ENCODE measurements around the gene IRF2BP1. TPM values are rescaled to one million over a fixed set of nuclear protein-coding genes. Genes with fewer than 3 reads are reported as not detected.
A peak's percentile ranks its signal among the peaks of the same experiment; 100 is the strongest.

The IRF2BP1 gene
- total RNA-seq, 2 experiments from 2014 or later = 11.4 TPM

DNA sequence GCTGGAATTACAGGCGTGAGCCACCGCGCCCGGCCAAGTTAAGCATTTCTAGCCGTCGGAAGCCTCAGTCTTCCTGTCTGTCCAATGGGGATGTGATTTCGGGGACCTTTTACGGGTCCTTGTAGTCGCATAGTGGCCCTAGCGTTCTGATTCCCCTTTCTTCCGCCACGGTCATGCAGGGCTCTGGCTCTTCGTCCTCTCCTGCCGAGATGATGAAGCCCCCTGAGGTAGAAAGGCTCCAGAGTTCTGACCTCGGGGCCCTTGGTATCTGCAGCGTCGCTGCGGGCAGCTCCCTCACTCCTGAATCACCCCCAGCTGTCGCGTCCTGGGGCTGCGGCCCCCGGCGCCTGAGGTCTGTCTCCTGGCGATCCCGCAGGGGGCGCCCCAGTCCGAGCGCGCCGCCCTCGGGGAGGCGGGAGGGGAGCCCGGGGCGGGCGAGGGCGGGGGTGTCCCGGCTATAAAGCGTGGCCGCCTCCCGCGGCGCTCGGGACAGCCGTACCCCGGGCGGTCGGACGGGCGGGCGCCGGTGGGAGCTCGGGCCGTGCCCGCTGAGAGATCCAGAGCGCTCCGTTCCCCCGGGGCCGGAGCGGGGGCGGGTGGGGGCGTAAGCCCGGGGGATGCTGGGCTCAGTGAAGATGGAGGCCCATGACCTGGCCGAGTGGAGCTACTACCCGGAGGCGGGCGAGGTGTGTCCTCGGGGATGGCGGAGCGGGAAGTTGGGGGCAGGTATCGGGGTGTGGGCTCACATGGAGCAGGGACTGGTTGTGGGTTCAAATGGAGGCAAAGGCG is 21.9 kb downstream of the IRF2BP1 start, which contains the start of gene FOXA3:
Gene FOXA3 (plus strand): TSS at position 487 of the 789 bp plus-strand sequence. CDS start 131 bp downstream, at position 618.
- Mint-ChIP-seq H3K4me3 (peak within 1 kb of the TSS; percentile 88), H3K27me3 (ENCODE audit: low read depth) (peaks cover 23% of the 10 kb centered on the region), H3K27ac (no peak within 1 kb of the TSS), H3K4me1 (ENCODE audit: low read depth) (peaks cover 20% of the 10 kb centered on the region), H3K36me3 (ENCODE audit: low read depth) (peaks cover 7% of the 10 kb centered on the region), H3K9me3 (no peaks in the 10 kb centered on the region)
- intact Hi-C loops (cut with micrococcal nuclease) = loop anchor here (1.0 to 10.0 kb wide), 16 partner anchors 12 to 397 kb away; partner anchors contain the start of genes CCDC61, DMWD, FBXO46 and FOSB
- peak; percentile 67 for DNase-seq
- CTCF ChIA-PET = interaction anchor here (0.6 to 2.7 kb wide), 15 partner anchors 9 to 172 kb away, joined by 3 to 84 read pairs (median 4); partner anchors contain the start of genes CCDC61, IRF2BP1, MYPOP and QPCTL

DNA sequence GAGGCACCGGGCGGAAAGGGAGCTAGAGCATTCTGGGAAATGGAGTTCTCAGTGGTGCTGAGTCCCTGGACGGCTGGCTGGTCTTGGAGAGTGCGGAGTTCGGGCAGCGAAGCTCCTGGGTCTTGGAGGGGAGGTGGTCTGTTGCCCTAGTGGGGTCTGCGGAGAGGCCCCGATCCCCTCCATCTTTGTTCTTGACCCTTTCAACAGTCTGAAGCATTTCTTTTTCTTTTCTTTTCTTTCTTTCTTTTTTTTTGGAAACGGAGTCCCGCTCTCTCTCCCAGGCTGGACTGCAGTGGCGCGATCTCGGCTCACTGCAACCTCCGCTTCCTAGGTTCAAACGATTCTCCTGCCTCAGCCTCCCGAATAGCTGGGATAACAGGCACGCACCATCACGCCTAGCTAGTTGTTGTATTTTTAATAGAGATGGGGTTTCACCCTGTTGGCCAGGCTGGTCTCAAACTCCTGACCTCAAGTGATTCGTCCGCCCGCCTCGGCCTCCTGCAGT is 22.6 kb downstream of the IRF2BP1 start:
- no peak overlapping the region for H3K27ac Mint-ChIP-seq
- H3K4me1 Mint-ChIP-seq (ENCODE audit: low read depth) = peaks cover 20% of the 10 kb centered on the region
- CTCF ChIA-PET = interaction anchor here (0.6 to 2.7 kb wide), 19 partner anchors 9 to 222 kb away, joined by 3 to 84 read pairs (median 4); partner anchors contain the start of genes CCDC61, IRF2BP1, MYPOP and QPCTL
- peaks cover 7% of the 10 kb centered on the region for H3K36me3 Mint-ChIP-seq (ENCODE audit: low read depth)
- peaks cover 23% of the 10 kb centered on the region for H3K27me3 Mint-ChIP-seq (ENCODE audit: low read depth)
- no peak for DNase-seq
- intact Hi-C loops (cut with micrococcal nuclease) = loop anchor here (1.0 to 10.0 kb wide), 15 partner anchors 13 to 397 kb away; partner anchors contain the start of genes CCDC61, DMWD, FBXO46 and FOSB
- peak overlapping the region; percentile 88 for H3K4me3 Mint-ChIP-seq
- no peaks in the 10 kb centered on the region for H3K9me3 Mint-ChIP-seq

DNA sequence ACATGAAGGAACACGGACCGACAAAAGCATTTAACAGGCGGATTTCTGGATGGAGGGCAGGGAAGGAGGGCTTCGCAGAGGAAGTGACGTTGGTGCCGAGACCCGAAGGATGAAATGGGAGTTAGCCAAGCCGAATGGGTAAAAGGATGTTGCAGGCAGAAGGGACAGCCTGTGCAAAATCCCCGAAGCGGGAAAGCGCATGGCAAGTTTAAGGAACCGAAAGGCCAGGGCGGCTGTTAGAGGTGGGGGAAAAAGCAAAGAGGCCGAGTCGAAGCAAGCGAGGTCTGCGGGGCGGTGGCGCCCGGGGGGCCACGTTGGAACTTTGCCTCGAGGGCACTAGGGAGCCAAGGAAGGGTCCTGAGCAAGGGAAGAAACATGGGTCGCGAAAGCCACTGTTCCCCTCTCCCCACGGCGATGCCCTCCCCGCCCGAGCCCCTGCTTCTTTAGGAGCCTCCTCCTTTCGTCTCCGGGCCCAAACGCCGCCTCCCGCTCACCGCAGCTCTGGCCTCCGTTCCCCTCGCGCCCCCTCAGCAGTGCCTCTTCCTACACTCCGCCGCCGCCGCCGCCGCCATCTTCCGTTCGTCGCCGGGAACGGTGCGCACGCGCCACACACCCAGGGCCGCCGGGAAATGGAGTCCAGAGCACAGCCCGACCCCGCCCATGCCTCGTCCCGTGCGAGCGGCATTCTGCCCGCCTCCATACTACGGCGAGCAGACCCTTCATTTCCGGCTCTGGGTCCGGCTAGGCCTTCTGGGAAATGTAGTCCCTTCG is 23.2 kb downstream of the IRF2BP1 start, which contains the start of gene SYMPK:
Gene SYMPK (minus strand): TSS at position 584 of the 771 bp plus-strand sequence. CDS start 8,652 bp downstream, outside the sequence.
- Mint-ChIP-seq H3K4me1 (ENCODE audit: low read depth) (peaks cover 24% of the 10 kb centered on the region), H3K27ac (peak within 1 kb of the TSS; percentile 94), H3K27me3 (ENCODE audit: low read depth) (peaks cover 23% of the 10 kb centered on the region), H3K9me3 (no peaks in the 10 kb centered on the region), H3K36me3 (ENCODE audit: low read depth) (peaks cover 11% of the 10 kb centered on the region), H3K4me3 (peak within 1 kb of the TSS; percentile 88)
- peak; percentile 99 for DNase-seq
- CTCF ChIA-PET = interaction anchor here (0.6 to 2.7 kb wide), 15 partner anchors 9 to 221 kb away, joined by 3 to 84 read pairs (median 4); partner anchors contain the start of genes CCDC61, IRF2BP1, QPCTL and SIX5
- intact Hi-C loops (cut with micrococcal nuclease) = loop anchor here (1.0 to 10.0 kb wide), 15 partner anchors 14 to 396 kb away; partner anchors contain the start of genes CCDC61, DMWD, FBXO46 and FOSB

DNA sequence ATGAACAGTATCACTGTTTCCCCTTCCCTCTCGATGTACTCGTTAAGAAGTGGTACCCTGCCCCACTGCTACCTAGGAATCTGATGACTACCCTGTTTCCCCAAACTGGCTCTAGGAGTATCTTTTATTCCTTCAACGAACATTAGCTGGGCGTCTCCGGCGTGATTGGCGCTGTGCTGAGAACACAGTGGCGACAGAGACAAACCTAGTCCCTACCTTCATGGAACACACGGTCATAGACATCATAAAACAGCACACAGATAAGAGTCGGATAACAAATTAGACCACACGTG is 23.7 kb downstream of the IRF2BP1 start:
- peak overlapping the region; percentile 88 for H3K4me3 Mint-ChIP-seq
- intact Hi-C loops (cut with micrococcal nuclease) = loop anchor here (2.0 to 10.0 kb wide), 4 partner anchors 155 to 395 kb away; partner anchors contain the start of genes FOSB and OPA3
- no peak for DNase-seq
- peaks cover 11% of the 10 kb centered on the region for H3K36me3 Mint-ChIP-seq (ENCODE audit: low read depth)
- H3K4me1 Mint-ChIP-seq (ENCODE audit: low read depth) = peaks cover 24% of the 10 kb centered on the region
- CTCF ChIA-PET = interaction anchor here (2.2 kb wide), 1 partner anchor 133 kb away, joined by 8 read pairs; the partner anchor contains the start of gene CCDC61
- peaks cover 23% of the 10 kb centered on the region for H3K27me3 Mint-ChIP-seq (ENCODE audit: low read depth)
- H3K27ac Mint-ChIP-seq = peak overlapping the region; percentile 94
- no peaks in the 10 kb centered on the region for H3K9me3 Mint-ChIP-seq

DNA sequence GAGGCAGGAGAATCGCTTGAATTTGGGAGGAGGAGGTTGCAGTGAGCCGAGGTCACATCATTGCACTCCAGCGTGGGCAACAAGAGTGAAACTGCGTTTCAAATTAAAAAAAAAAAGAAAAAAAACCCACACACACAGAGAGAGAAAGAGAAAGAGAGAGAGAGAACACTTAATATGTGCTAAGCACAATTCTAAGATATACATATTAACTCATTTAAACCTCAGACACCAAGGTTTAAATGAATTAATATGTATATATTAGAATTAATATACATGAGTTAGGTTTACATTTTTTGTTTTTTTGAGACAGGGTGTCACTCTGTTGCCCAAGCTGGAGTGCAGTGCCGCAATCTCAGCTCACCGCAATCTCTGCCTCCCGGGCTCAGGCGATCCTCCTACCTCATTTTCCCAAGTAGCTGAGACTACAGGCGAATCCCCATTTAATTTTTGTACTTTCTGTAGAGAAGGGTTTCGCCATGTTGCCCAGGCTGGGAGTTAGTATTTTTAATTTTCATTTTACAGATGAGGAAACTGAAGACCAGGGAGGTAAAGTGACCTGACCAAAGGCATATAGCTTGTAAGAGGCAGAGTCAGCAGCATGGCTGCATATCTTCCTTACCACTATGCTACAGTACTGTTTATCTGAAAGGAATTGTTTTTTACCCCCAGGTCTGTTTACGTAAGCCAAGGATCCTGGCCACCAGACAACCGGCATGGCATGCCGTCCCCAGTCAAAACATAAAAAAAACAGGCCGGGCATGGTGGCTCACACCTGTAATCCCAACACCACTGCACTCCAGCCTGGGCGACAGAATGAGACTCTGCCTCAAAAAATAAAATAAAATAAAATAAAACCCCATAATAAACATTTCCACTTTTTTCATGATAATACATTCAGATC is 25.3 kb downstream of the IRF2BP1 start:
- intact Hi-C loops (cut with micrococcal nuclease) = loop anchor here (10.0 kb wide), 1 partner anchor 276 kb away; the partner anchor contains the start of gene OPA3
- Mint-ChIP-seq H3K4me3 (no peak overlapping the region), H3K27me3 (ENCODE audit: low read depth) (peaks cover 19% of the 10 kb centered on the region), H3K36me3 (ENCODE audit: low read depth) (peaks cover 11% of the 10 kb centered on the region), H3K27ac (no peak overlapping the region), H3K4me1 (ENCODE audit: low read depth) (peaks cover 24% of the 10 kb centered on the region), H3K9me3 (no peaks in the 10 kb centered on the region)
- DNase-seq = no peak
- CTCF ChIA-PET = no interaction called here

DNA sequence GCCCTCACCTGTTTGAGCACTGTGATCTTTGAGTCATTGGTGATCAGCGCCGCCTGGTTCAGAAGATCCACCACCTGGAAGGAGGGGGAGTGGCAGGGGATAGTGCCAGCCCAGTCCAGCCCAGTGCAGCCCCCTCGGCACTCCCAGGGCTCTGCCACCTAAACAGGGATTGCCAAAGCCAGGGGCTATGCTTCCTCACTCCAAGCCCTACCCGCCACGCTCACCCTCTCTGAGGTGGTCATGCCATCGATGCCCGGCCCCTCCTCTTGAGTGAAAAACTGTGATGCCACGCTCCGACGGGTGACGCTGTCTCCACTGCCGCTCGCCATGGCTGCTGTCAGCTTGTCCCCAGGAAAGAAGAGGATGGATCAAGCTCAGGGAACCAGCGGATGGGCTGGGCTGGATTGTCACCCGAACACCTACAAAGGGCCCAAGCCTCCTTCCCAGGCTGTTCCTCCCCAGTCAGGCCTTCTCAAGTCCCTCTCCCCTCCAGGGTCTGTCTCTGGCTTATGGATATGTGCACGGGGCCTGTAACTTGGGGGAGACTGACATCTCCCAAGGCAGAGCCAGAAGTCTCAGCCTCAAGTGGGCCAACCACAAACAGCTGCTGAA is 31.7 kb downstream of the IRF2BP1 start:
- CTCF ChIA-PET = interaction anchor here (1.2 kb wide), 2 partner anchors 9 to 29 kb away, joined by 3 to 4 read pairs; no protein-coding TSS in a partner anchor
- H3K27ac Mint-ChIP-seq = no peak overlapping the region
- H3K27me3 Mint-ChIP-seq (ENCODE audit: low read depth) = no peaks in the 10 kb centered on the region
- H3K36me3 Mint-ChIP-seq (ENCODE audit: low read depth) = peaks cover 31% of the 10 kb centered on the region
- H3K4me1 Mint-ChIP-seq (ENCODE audit: low read depth) = peaks cover 6% of the 10 kb centered on the region
- DNase-seq = no peak
- no peak overlapping the region for H3K4me3 Mint-ChIP-seq
- intact Hi-C loops (cut with micrococcal nuclease) = no loop called here
- H3K9me3 Mint-ChIP-seq = no peaks in the 10 kb centered on the region

DNA sequence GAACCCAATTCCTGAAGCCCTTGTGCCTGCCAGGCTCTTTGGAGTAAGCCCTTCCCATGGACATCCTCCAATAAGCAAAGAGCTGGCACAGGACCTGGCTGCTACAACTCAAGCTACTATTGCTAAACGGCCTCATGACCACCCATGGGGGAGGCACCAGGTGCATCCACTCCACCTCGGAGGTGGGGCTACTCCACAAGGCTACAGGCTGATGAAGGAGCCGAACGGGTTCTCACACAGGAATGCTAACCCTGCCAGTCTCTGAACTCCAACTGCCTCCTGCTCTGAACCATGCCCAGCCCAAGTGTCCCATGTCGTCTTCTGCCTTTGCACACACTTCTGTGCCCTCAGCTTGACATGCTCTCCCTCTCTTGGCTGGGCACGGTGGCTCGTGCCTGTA is 33.0 kb downstream of the IRF2BP1 start:
- peaks cover 35% of the 10 kb centered on the region for H3K36me3 Mint-ChIP-seq (ENCODE audit: low read depth)
- CTCF ChIA-PET = interaction anchor here (0.6 to 1.2 kb wide), 3 partner anchors 11 to 72 kb away, joined by 3 to 4 read pairs (median 3); no protein-coding TSS in a partner anchor
- H3K27me3 Mint-ChIP-seq (ENCODE audit: low read depth) = no peaks in the 10 kb centered on the region
- peaks cover 2% of the 10 kb centered on the region for H3K4me1 Mint-ChIP-seq (ENCODE audit: low read depth)
- no peak overlapping the region for H3K27ac Mint-ChIP-seq
- intact Hi-C loops (cut with micrococcal nuclease) = no loop called here
- H3K9me3 Mint-ChIP-seq = no peaks in the 10 kb centered on the region
- no peak for DNase-seq
- no peak overlapping the region for H3K4me3 Mint-ChIP-seq

DNA sequence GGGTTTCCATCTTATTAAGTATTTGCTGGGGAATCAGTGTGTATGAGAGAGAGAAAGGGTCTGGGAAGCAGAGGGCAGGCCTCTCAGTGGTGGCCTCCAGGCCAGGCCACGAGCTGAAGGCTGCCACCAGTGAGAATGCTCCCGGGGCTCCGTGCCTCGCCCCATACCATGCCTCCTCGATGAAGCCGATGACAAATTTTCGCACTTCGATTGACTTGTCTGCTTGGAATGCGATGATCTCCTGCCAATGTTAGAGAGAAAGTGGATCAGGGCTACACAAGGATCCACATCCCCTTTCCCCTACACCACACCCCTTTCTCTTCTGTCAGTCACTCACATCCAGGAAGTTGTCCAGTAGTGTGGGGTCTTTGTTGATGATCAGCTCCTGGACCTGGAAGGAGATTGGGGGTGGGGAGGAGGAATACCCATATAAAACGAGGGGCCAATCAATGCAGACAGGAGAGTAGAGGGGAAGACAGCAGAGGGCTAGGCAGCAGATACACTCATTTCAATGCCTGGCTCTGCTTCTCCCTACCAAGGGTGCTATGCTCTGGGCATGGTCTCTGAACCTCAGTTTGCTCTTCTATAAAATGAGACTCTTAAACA is 33.7 kb downstream of the IRF2BP1 start:
- H3K36me3 Mint-ChIP-seq (ENCODE audit: low read depth) = peaks cover 39% of the 10 kb centered on the region
- H3K9me3 Mint-ChIP-seq = no peaks in the 10 kb centered on the region
- DNase-seq = no peak
- intact Hi-C loops (cut with micrococcal nuclease) = no loop called here
- H3K4me1 Mint-ChIP-seq (ENCODE audit: low read depth) = peaks cover 1% of the 10 kb centered on the region
- H3K27me3 Mint-ChIP-seq (ENCODE audit: low read depth) = no peaks in the 10 kb centered on the region
- H3K4me3 Mint-ChIP-seq = no peak overlapping the region
- no peak overlapping the region for H3K27ac Mint-ChIP-seq
- CTCF ChIA-PET = interaction anchor here (0.6 kb wide), 1 partner anchor 73 kb away, joined by 3 read pairs; no protein-coding TSS in a partner anchor

DNA sequence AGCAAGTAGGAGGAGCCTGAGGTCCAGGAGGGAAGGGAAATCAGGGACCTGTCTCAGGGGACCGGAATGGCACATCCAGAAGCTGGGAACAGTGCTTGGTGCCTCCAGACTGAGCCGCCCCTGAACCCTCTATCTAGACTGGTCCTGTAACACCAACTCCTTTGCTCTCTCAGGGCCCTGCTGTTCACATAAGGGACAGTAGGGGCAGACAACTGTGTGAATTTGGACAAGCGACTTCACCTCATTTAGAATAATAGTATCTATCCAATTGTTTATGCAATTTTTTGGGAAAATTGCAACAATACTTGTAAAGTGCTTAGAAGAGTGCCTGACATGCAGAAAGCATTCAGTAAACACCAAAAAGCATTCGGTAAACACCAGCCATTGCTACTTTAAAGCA is 37.0 kb downstream of the IRF2BP1 start:
- Mint-ChIP-seq H3K36me3 (ENCODE audit: low read depth) (peaks cover 54% of the 10 kb centered on the region), H3K27me3 (ENCODE audit: low read depth) (no peaks in the 10 kb centered on the region), H3K27ac (no peak overlapping the region), H3K4me1 (ENCODE audit: low read depth) (no peaks in the 10 kb centered on the region), H3K9me3 (no peaks in the 10 kb centered on the region), H3K4me3 (no peak overlapping the region)
- CTCF ChIA-PET = interaction anchor here (0.8 to 2.4 kb wide), 2 partner anchors 32 to 34 kb away, joined by 3 to 5 read pairs; no protein-coding TSS in a partner anchor
- intact Hi-C loops (cut with micrococcal nuclease) = no loop called here
- no peak for DNase-seq

DNA sequence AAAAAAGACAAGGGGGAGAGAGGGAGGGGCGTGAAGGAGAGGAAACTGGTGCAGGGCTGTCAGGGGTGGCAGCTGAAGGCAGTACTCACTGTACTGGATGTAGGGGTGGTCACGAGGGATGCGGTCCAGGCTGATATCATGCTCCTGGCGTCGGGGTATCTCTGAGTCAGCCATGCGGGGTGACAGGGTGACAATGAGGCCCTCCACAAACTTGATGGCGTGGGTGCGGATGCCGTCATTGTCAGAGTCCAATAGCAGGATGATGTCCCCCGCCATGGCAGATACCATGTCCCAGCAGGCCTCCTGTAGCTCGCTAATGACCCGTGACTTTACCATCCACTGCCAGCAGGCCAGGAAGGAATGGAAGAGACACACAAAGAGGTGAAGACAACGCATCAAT is 38.3 kb downstream of the IRF2BP1 start:
- CTCF ChIA-PET = no interaction called here
- no peak for DNase-seq
- Mint-ChIP-seq H3K9me3 (no peaks in the 10 kb centered on the region), H3K36me3 (ENCODE audit: low read depth) (peaks cover 59% of the 10 kb centered on the region), H3K4me1 (ENCODE audit: low read depth) (no peaks in the 10 kb centered on the region), H3K27me3 (ENCODE audit: low read depth) (no peaks in the 10 kb centered on the region), H3K27ac (no peak overlapping the region), H3K4me3 (no peak overlapping the region)
- intact Hi-C loops (cut with micrococcal nuclease) = no loop called here

Measured in activated naive CD4-positive, alpha-beta T cell treated with anti-CD3 and anti-CD28 coated beads for 36 hours (primary cell).